Osteoblast (primary cell): ENCODE data around the gene NOTCH4. TPM values are rescaled to one million over a fixed set of nuclear protein-coding genes. Genes with fewer than 3 reads are reported as not detected.

ENCODE experiments used
- DNase-seq: peaks from one replicate; pipeline ENCODE4 v3.0.0; 2011; ENCODE audit warnings: low spot score, mixed read lengths; ENCODE audit not compliant: insufficient read length; ENCODE audit errors: missing footprints
- H2AFZ ChIP-seq: 2 replicates; pipeline ENCODE4 v1.6.0; 2011; ENCODE audit warnings: mild to moderate bottlenecking, low read length
- H3K27ac ChIP-seq: 2 replicates; pipeline ENCODE4 v1.5.1; 2011; ENCODE audit warnings: mild to moderate bottlenecking, low read depth, low read length, moderate library complexity
- H3K27me3 ChIP-seq: 2 replicates; pipeline ENCODE4 v1.6.0; 2012; ENCODE audit warnings: mild to moderate bottlenecking, control low read depth, inconsistent platforms, low read length, moderate library complexity; ENCODE audit not compliant: insufficient read depth
- H3K36me3 ChIP-seq: 2 replicates; pipeline ENCODE4 v1.5.1; 2011; ENCODE audit warnings: mild to moderate bottlenecking, low read length, control low read depth, moderate library complexity; ENCODE audit not compliant: insufficient read depth
- H3K4me1 ChIP-seq: 2 replicates; pipeline ENCODE4 v1.5.1; 2011; ENCODE audit warnings: mild to moderate bottlenecking, low read length, control low read depth, moderate library complexity; ENCODE audit not compliant: insufficient read depth
- H3K4me2 ChIP-seq: 2 replicates; pipeline ENCODE4 v1.6.0; 2011; ENCODE audit warnings: mild to moderate bottlenecking, low read length; ENCODE audit not compliant: insufficient read depth
- H3K4me3 ChIP-seq: fragments of 200-600 bp; sonication (generic); 3 replicates; pipeline ENCODE4 v1.5.1; 2012; ENCODE audit warnings: mild to moderate bottlenecking, low read length, inconsistent platforms; ENCODE audit not compliant: insufficient read depth
- H3K79me2 ChIP-seq: 2 replicates; pipeline ENCODE4 v1.6.0; 2012; ENCODE audit warnings: mild to moderate bottlenecking, low read length, control low read depth, inconsistent platforms; ENCODE audit not compliant: insufficient read depth
- H3K9me3 ChIP-seq: 2 replicates; pipeline ENCODE4 v1.5.1; 2011; ENCODE audit warnings: low read depth, low read length, control low read depth
- H4K20me1 ChIP-seq: 2 replicates; pipeline ENCODE4 v1.6.0; 2012; ENCODE audit warnings: mild to moderate bottlenecking, low read length, control low read depth; ENCODE audit not compliant: insufficient read depth
- total RNA-seq: library from RNA; depleted of rRNA; stranded (reverse); fragments of >200 nt; gene quantifications from 2 replicates; pipeline ENCODE4 v1.2.3, GENCODE V29; 2012
- TF ChIP-seq, protein P1 (sequence below): IDR thresholded peaks from 2 replicates; pipeline ENCODE4 v1.5.1; 2011; ENCODE audit warnings: mild to moderate bottlenecking, low read depth, low read length, moderate library complexity; ENCODE audit errors: extremely low read depth

The NOTCH4 gene
- total RNA-seq, 1 donor: 1.1 TPM

DNA sequence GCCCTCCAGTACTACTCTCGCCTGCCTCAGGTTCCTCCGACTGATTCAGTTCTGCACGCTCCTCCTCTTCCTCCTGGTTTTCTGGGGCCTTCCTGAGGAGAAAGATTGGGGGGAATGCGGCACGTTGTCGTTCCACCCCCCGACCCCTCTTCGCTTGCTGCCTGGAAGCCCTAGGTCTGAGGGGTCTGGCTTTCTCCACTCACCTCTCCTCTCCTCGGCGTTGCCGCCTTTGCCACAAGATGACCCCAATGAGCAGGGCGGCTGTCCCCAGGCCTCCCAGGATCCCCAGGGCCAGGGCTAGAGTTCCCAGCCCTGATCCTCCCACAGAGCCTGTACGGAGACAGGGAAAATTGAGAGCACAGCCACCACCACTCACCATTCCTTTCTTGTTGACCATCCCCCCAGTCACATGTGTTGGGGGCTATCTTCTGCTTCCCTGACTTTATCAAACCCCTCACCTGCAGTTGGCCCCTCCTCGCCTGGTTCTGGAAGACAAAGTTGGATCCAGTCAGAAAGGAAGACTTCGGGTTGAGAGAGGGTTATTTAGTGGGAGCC, 42.6 kb downstream of the NOTCH4 start:
- no peaks in the 10 kb centered on the region for H3K9me3 ChIP-seq
- no peaks in the 10 kb centered on the region for H4K20me1 ChIP-seq
- H2AFZ ChIP-seq: no peak overlapping the region
- no peak overlapping the region for H3K27ac ChIP-seq
- H3K79me2 ChIP-seq: peaks cover 10% of the 10 kb centered on the region
- DNase-seq: peak; percentile 15
- no peak overlapping the region for H3K4me2 ChIP-seq
- TF ChIP-seq, protein P1, sequence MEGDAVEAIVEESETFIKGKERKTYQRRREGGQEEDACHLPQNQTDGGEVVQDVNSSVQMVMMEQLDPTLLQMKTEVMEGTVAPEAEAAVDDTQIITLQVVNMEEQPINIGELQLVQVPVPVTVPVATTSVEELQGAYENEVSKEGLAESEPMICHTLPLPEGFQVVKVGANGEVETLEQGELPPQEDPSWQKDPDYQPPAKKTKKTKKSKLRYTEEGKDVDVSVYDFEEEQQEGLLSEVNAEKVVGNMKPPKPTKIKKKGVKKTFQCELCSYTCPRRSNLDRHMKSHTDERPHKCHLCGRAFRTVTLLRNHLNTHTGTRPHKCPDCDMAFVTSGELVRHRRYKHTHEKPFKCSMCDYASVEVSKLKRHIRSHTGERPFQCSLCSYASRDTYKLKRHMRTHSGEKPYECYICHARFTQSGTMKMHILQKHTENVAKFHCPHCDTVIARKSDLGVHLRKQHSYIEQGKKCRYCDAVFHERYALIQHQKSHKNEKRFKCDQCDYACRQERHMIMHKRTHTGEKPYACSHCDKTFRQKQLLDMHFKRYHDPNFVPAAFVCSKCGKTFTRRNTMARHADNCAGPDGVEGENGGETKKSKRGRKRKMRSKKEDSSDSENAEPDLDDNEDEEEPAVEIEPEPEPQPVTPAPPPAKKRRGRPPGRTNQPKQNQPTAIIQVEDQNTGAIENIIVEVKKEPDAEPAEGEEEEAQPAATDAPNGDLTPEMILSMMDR: no peak
- no peaks in the 10 kb centered on the region for H3K27me3 ChIP-seq
- peaks cover 35% of the 10 kb centered on the region for H3K36me3 ChIP-seq
- peaks cover 23% of the 10 kb centered on the region for H3K4me1 ChIP-seq
- no peak overlapping the region for H3K4me3 ChIP-seq

DNA sequence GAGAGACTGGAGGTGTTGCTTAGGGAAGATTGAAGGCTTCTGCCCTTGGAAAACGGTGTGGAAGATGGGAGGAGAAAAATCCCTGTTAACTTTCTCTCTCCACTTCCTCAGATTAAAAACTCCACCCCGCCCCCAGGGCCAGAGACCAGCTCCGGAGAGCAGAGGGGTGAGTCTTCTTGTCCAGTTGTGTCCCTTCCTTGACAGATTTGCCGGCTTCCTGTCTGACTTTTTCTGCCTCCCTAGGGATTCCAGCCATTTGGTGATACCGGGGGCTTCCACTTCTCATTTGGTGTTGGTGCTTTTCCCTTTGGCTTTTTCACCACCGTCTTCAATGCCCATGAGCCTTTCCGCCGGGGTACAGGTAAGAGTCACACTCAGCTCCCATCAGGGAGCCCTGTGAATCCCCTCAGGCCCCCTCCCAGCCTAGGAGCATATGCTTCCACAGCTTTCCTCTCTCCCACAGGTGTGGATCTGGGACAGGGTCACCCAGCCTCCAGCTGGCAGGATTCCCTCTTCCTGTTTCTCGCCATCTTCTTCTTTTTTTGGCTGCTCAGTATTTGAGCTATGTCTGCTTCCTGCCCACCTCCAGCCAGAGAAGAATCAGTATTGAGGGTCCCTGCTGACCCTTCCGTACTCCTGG, 44.0 kb downstream of the NOTCH4 start:
- Histone ChIP-seq H3K4me3 (no peak overlapping the region), H3K9me3 (no peaks in the 10 kb centered on the region), H4K20me1 (no peaks in the 10 kb centered on the region), H2AFZ (no peak overlapping the region), H3K4me1 (peaks cover 30% of the 10 kb centered on the region), H3K79me2 (peaks cover 21% of the 10 kb centered on the region), H3K36me3 (peaks cover 31% of the 10 kb centered on the region), H3K27ac (no peak overlapping the region), H3K4me2 (no peak overlapping the region), H3K27me3 (no peaks in the 10 kb centered on the region)
- peak; percentile 49 for DNase-seq
- TF ChIP-seq, protein P1: no peak

DNA sequence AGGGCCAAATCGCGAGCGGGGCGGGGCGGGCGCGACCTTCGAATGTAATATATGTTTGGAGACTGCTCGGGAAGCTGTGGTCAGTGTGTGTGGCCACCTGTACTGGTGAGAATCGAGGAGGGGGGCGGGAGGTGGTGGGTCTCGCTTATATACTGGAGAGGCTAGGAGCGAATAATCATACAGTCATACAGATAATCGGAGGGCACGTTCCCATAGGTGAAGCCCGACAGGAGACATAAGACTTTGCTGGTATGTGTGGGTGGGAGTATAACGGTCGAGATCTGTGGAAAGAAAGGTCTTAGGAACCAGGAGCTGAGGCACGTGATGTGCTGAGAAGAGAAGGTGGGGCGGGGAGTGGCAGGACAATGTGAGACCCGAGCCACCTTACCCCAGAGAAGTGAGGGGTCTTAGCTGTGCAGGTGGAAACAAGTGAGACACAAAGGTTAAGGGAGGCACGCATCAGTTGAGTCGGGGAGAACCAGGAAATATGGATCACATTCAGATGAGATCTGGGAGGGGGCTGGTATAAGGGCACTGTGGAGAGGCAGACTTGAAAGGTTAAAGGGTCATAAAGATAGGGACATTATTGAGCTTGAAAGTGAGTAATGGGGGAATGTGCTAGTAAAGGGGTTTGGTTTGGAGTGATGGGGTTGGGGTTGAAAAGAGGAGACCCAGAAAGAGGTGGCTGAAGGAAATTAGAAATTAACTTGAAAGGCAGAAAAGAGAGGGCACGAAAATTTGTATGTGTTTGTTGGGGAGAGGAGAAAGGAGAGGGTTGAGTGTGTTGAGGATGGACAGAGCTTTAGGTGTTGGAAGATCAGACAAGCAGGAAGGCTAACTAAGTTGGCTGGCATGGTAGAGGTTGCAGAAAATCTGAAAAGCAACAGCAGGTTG, 45.1 kb downstream of the NOTCH4 start:
- Histone ChIP-seq H3K4me1 (peaks cover 35% of the 10 kb centered on the region), H3K4me3 (peak overlapping the region; percentile 86), H3K36me3 (peaks cover 26% of the 10 kb centered on the region), H3K9me3 (no peaks in the 10 kb centered on the region), H3K4me2 (peak overlapping the region; percentile 99), H2AFZ (peak overlapping the region; percentile 87), H3K27ac (peak overlapping the region; percentile 93), H3K27me3 (no peaks in the 10 kb centered on the region), H4K20me1 (no peaks in the 10 kb centered on the region), H3K79me2 (peaks cover 31% of the 10 kb centered on the region)
- TF ChIP-seq, protein P1: no peak
- peak; percentile 42 for DNase-seq
